Kidney (tissue), 14 donors: ENCODE data around the gene PHF2. TPM values are rescaled to one million over a fixed set of nuclear protein-coding genes. Genes with fewer than 3 reads are reported as not detected.

Experiments
- DNase-seq, 5 donors: peaks; one replicate each; pipeline ENCODE4 v3.0.0-alpha.2; 2013 to 2020
- FAIRE-seq: peaks from 2 replicates; lab custom pipeline; 2012; peaks lifted over from hg19 to GRCh38; lab: Jason Lieb, UNC
- H3K27ac ChIP-seq, 2 donors: one replicate each; pipeline ENCODE4 v1.7.0; 2013; ENCODE audit warnings: low read depth in 2 of 2, low read length in 2 of 2, inconsistent platforms in 1 of 2
- H3K27me3 ChIP-seq: one replicate; pipeline ENCODE4 v1.7.1; 2013; ENCODE audit warnings: low read length, inconsistent platforms; ENCODE audit not compliant: control insufficient read depth, insufficient read depth
- H3K36me3 ChIP-seq, 3 donors: one replicate each; pipeline versions ENCODE4 v1.7.0 to v1.7.1; 2013; ENCODE audit warnings: low read length in 3 of 3, control low read depth in 1 of 3, inconsistent platforms in 1 of 3; ENCODE audit not compliant: insufficient read depth in 3 of 3, control insufficient read depth in 2 of 3
- H3K4me1 ChIP-seq, 3 donors: one replicate each; pipeline versions ENCODE4 v1.7.0 to v1.7.1; 2013; ENCODE audit warnings: low read length in 3 of 3, inconsistent platforms in 1 of 3, low read depth in 1 of 3; ENCODE audit not compliant: control insufficient read depth in 2 of 3, insufficient read depth in 2 of 3
- H3K4me3 ChIP-seq, 3 donors: one replicate each; pipeline versions ENCODE4 v1.7.0 to v1.8.1; 2013; ENCODE audit warnings: low read length in 3 of 3, control low read depth in 1 of 3, inconsistent platforms in 1 of 3
- H3K9ac ChIP-seq, 3 donors: one replicate each; pipeline versions ENCODE4 v1.7.0 to v1.7.1; 2013; ENCODE audit warnings: low read length in 3 of 3, control low read depth in 1 of 3, inconsistent platforms in 1 of 3
- H3K9me3 ChIP-seq, 3 donors: one replicate each; pipeline versions ENCODE4 v1.7.0 to v1.7.1; 2013; ENCODE audit warnings: low read length in 3 of 3, control low read depth in 1 of 3, inconsistent platforms in 1 of 3; ENCODE audit not compliant: control insufficient read depth in 2 of 3, insufficient read depth in 1 of 3
- CTCF ChIP-seq: IDR thresholded peaks from 3 replicates; pipeline ENCODE4 v1.5.1; 2012; ENCODE audit warnings: mild to moderate bottlenecking, moderate library complexity, borderline replicate concordance; ENCODE audit not compliant: insufficient read depth; ENCODE audit errors: extremely low read depth
- intact Hi-C: fragments of 100-400 bp; cut with DNase I; formaldehyde crosslinking; loops from one replicate; pipeline ENCODE4 v1.11.1; 2022
- polyA plus RNA-seq: library from polyadenylated mRNA; stranded (reverse); fragments of 350-450 nt; fragmentation: Illumina TruSeq; extraction: RNeasy Lipid Tissue Mini Kit (QIAGEN cat#74804); gene quantifications from one replicate; pipeline ENCODE4 v1.2.3, GENCODE V29; 2014; ENCODE audit warnings: low read depth, low replicate concordance; ENCODE audit not compliant: insufficient read depth
- total RNA-seq: library from RNA; stranded (reverse); fragmentation: NEBNext Ultra II Directional; extraction: Animal tissue kit (Norgen Biotek cat#: 25700); gene quantifications from one replicate; pipeline ENCODE4 v1.2.1, GENCODE V29; 2021
- donor health status: control.
- donor health status: control.
- donor health status: control.
- donor health status: control.
- donor health status: control.
- donor health status: DM: yes; HTN: yes; CAD: no.
- donor health status: Normal renal cell carcinoma (clear cell type).

The PHF2 gene
- total and polyA plus RNA-seq, 2 donors from 2014 or later = 10.2 to 30.7 TPM

- no peak for FAIRE-seq
- DNase-seq = no peak
- no peaks in the 10 kb centered on the region for H3K36me3 ChIP-seq
- H3K27ac ChIP-seq = no peak overlapping the region
- TF ChIP-seq CTCF = no peak
- H3K9ac ChIP-seq = no peak overlapping the region
- H3K4me3 ChIP-seq = no peak overlapping the region
- intact Hi-C loops = no loop called here
- H3K27me3 ChIP-seq = no peaks in the 10 kb centered on the region
- H3K9me3 ChIP-seq = peaks cover 0 to 5% (median 0%) of the 10 kb centered on the region in 3 donors
- H3K4me1 ChIP-seq = no peaks in the 10 kb centered on the region
Measured at GRCh38 chr9:93699650-93700049, 123.3 kb downstream of the PHF2 start.

GRCh38 chr9:93701494-93702218, 125.3 kb downstream of the PHF2 start:
- H3K9me3 ChIP-seq = no peaks in the 10 kb centered on the region
- no peak for DNase-seq
- no peak overlapping the region for H3K27ac ChIP-seq
- TF ChIP-seq CTCF = no peak
- H3K4me1 ChIP-seq = no peaks in the 10 kb centered on the region
- no peaks in the 10 kb centered on the region for H3K27me3 ChIP-seq
- intact Hi-C loops = no loop called here
- H3K9ac ChIP-seq = no peak overlapping the region
- no peaks in the 10 kb centered on the region for H3K36me3 ChIP-seq
- no peak for FAIRE-seq
- no peak overlapping the region for H3K4me3 ChIP-seq

- Histone ChIP-seq H3K9ac (no peak overlapping the region), H3K9me3 (peaks cover 0 to 2% (median 0%) of the 10 kb centered on the region in 3 donors), H3K36me3 (no peaks in the 10 kb centered on the region), H3K27me3 (no peaks in the 10 kb centered on the region), H3K4me3 (no peak overlapping the region), H3K4me1 (no peaks in the 10 kb centered on the region), H3K27ac (no peak overlapping the region)
- DNase-seq (no peak), FAIRE-seq (no peak)
- intact Hi-C loops = no loop called here
- TF ChIP-seq CTCF = no peak
Measured at GRCh38 chr9:93702261-93702660, 125.9 kb downstream of the PHF2 start.
